Osteocyte (in vitro differentiated cells): ENCODE measurements around the gene ROR1. TPM values are rescaled to one million over a fixed set of nuclear protein-coding genes. Genes with fewer than 3 reads are reported as not detected.

Experiments used
- DNase-seq: peaks from one replicate; pipeline ENCODE4 v3.0.0; 2021; ENCODE audit warnings: mixed read lengths; ENCODE audit not compliant: unreplicated experiment; ENCODE audit errors: extremely low spot score
- H3K27ac Mint-ChIP-seq: one replicate; pipeline ENCODE4 v1.8.0; 2021; ENCODE audit warnings: mild to moderate bottlenecking, mixed read lengths; ENCODE audit not compliant: unreplicated experiment
- H3K27me3 Mint-ChIP-seq: one replicate; pipeline ENCODE4 v1.8.0; 2021; ENCODE audit warnings: mixed read lengths; ENCODE audit not compliant: unreplicated experiment
- H3K36me3 Mint-ChIP-seq: one replicate; pipeline ENCODE4 v1.8.0; 2021; ENCODE audit warnings: mixed read lengths; ENCODE audit not compliant: unreplicated experiment
- H3K4me1 Mint-ChIP-seq: one replicate; pipeline ENCODE4 v1.8.0; 2021; ENCODE audit warnings: mixed read lengths; ENCODE audit not compliant: unreplicated experiment
- H3K4me3 Mint-ChIP-seq: one replicate; pipeline ENCODE4 v1.8.0; 2021; ENCODE audit warnings: mild to moderate bottlenecking, moderate library complexity, mixed read lengths; ENCODE audit not compliant: unreplicated experiment
- H3K9me3 Mint-ChIP-seq: one replicate; pipeline ENCODE4 v1.8.0; 2021; ENCODE audit warnings: mixed read lengths; ENCODE audit not compliant: unreplicated experiment
- total RNA-seq: library from RNA; stranded (reverse); gene quantifications from 2 replicates; pipeline ENCODE4 v1.2.1, GENCODE V29; 2021
- TF ChIP-seq, protein P1 (sequence below): fragments of 200-600 bp; sonication (generic); IDR thresholded peaks from 2 replicates; pipeline ENCODE4 v1.5.0; 2021; ENCODE audit warnings: antibody characterized with exemption, mild to moderate bottlenecking, moderate library complexity

ROR1 gene
- total RNA-seq, 1 donor from 2014 or later, result 20.6 TPM

DNA sequence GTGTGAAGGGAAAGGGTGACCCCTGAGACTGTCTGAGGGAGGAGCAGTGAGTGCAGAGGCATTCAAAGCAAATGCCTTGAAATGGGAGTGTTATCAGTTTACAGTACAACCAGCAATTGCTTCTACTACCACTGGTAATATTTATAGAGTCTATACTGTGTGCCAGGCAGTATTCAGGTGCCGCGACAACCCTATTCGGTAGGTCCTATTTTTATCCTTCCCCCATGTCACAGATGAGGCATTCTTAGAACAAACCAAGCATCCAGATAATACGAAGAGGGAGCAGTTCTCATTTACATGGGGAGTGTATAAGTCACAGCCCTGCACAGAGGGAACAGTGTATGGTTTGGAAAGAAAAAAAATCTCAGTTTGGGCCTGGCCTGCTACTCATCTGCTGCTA is 18.3 kb downstream of the ROR1 start:
- Mint-ChIP-seq H3K9me3 (no peaks in the 10 kb centered on the region), H3K27ac (no peak overlapping the region), H3K4me3 (no peak overlapping the region), H3K4me1 (peaks cover 22% of the 10 kb centered on the region), H3K36me3 (peaks cover 11% of the 10 kb centered on the region), H3K27me3 (no peaks in the 10 kb centered on the region)
- no peak for DNase-seq
- TF ChIP-seq, protein P1, sequence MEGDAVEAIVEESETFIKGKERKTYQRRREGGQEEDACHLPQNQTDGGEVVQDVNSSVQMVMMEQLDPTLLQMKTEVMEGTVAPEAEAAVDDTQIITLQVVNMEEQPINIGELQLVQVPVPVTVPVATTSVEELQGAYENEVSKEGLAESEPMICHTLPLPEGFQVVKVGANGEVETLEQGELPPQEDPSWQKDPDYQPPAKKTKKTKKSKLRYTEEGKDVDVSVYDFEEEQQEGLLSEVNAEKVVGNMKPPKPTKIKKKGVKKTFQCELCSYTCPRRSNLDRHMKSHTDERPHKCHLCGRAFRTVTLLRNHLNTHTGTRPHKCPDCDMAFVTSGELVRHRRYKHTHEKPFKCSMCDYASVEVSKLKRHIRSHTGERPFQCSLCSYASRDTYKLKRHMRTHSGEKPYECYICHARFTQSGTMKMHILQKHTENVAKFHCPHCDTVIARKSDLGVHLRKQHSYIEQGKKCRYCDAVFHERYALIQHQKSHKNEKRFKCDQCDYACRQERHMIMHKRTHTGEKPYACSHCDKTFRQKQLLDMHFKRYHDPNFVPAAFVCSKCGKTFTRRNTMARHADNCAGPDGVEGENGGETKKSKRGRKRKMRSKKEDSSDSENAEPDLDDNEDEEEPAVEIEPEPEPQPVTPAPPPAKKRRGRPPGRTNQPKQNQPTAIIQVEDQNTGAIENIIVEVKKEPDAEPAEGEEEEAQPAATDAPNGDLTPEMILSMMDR, result no peak

DNA sequence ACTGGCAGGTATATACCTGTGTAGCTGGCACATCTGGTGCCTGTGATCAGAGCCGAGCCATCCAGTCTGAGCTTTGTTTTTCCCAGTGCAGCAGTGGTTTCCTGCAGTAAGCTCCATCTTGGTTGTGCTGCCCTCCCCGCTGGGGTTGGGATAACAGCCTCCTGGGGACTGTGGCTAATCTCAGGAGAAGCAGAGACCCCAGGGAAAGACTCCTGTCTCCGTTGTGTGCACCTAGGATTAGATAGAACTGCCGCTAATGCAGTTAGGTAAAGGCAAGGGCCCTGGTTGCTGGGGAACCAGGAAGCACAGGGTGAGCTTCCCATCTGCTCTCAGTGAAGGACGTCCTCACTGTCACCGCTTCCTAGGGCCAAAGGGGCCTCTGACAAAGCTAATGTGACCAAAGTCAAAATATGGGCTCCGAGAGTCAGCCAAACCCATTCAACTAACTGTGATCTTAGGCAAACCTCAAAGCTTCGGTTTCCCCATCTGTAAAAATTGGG is 20.0 kb downstream of the ROR1 start:
- no peak for DNase-seq
- Mint-ChIP-seq H3K9me3 (no peaks in the 10 kb centered on the region), H3K27ac (no peak overlapping the region), H3K4me3 (no peak overlapping the region), H3K27me3 (no peaks in the 10 kb centered on the region), H3K36me3 (peaks cover 14% of the 10 kb centered on the region), H3K4me1 (peaks cover 22% of the 10 kb centered on the region)
- TF ChIP-seq, protein P1, result no peak

DNA sequence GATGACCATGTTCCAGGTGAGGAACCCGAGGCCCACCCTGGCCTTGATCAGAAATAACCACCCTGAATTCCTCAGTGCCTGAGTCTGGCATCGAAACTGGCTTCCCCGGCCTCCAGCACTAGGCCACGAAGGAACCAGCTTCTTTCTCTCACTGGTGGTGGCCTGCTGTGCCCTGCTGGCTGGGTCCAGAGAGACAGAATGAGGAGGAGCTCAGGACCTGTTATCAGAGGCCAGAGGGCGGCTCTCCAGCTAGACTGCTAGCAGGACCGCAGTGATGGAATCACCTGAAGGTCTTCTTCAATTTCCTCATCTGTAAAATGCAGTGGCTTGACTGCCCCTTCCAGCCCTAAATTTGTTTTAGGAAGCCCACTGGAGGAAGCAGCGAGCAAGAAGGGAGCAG is 20.5 kb downstream of the ROR1 start:
- Mint-ChIP-seq H3K36me3 (peaks cover 14% of the 10 kb centered on the region), H3K4me1 (peaks cover 22% of the 10 kb centered on the region)
- TF ChIP-seq, protein P1, result no peak

DNA sequence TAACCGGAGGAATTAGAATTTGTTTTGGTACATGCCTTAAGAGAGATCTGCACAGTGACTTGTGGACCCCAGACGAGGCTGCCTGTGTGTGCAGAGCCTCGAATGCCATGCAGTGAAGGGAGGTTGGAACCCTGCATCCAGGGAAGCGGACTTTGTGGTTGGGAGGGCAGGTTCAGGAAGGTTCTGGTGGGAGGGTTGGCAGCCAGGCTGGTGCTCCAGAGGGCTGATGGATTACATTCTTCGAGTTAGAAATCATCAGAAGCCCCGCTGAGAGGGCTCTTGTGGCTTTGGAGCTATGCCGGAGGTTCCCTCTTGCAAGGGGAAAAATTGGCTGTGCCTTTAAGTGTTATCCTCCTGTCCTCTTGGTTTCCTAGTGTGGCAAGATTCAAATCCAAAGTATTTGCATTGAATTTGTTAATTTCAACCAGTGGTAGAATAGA is 21.1 kb downstream of the ROR1 start:
- Mint-ChIP-seq H3K27me3 (no peaks in the 10 kb centered on the region), H3K4me1 (peaks cover 28% of the 10 kb centered on the region), H3K4me3 (peak overlapping the region; percentile 0)

More for the DNA sequence above, 20.5 kb downstream of the ROR1 start:
- H3K9me3 Mint-ChIP-seq, result no peaks in the 10 kb centered on the region
- no peaks in the 10 kb centered on the region for H3K27me3 Mint-ChIP-seq
- no peak for DNase-seq
- H3K4me3 Mint-ChIP-seq, result no peak overlapping the region
- peak overlapping the region; percentile 57 for H3K27ac Mint-ChIP-seq

DNA sequence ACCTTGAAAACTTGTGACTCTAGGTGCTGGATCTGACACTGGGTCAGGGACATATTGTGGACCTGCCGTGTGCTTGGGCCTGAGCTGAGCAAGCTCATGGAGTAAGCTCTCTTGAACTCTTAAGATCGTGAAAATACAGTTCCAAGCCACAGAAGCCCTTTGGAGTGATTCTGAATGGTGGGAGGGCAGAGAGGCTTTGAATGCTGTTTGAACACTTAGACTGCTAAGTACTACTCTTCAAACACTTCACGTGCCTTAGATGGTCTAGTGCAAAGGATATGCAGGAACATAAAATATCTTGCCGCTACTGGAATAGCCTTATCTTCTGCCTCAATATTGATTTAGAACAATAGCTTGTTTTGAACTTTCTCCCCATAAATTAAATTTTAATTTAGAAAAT is 21.6 kb downstream of the ROR1 start:
- Mint-ChIP-seq H3K27me3 (no peaks in the 10 kb centered on the region), H3K4me1 (peaks cover 28% of the 10 kb centered on the region), H3K4me3 (no peak overlapping the region), H3K27ac (peak overlapping the region; percentile 57), H3K36me3 (peaks cover 9% of the 10 kb centered on the region), H3K9me3 (no peaks in the 10 kb centered on the region)
- TF ChIP-seq, protein P1, result no peak
- DNase-seq, result no peak

More for the DNA sequence above, 21.1 kb downstream of the ROR1 start:
- Mint-ChIP-seq H3K9me3 (no peaks in the 10 kb centered on the region), H3K27ac (peak overlapping the region; percentile 57), H3K36me3 (peaks cover 14% of the 10 kb centered on the region)
- TF ChIP-seq, protein P1, result no peak
- no peak for DNase-seq
